Gastroesophageal sphincter (tissue), 4 donors: ENCODE data around the gene CFAP46. TPM values are rescaled to one million over a fixed set of nuclear protein-coding genes. Genes with fewer than 3 reads are reported as not detected.

Experiments
- ATAC-seq: fragments of 150-250 bp; one replicate; pipeline ENCODE4 v1.9.1; 2016; ENCODE audit warnings: mild to moderate bottlenecking, moderate library complexity
- H3K27ac ChIP-seq, 4 donors: fragments of 200-600 bp; sonication (generic) in 3 of 4; 1 replicate in 3 of 4; 2 replicates in 1 of 4; pipeline ENCODE4 v1.5.1; 2016 to 2019
- H3K27me3 ChIP-seq: fragments of 200-600 bp; sonication (generic); one replicate; pipeline ENCODE4 v1.5.1; 2019
- H3K36me3 ChIP-seq, 2 donors: fragments of 200-600 bp; sonication (generic); one replicate each; pipeline ENCODE4 v1.5.1; 2019; ENCODE audit warnings: control low read depth in 1 of 2
- H3K4me1 ChIP-seq, 3 donors: fragments of 200-600 bp; sonication (generic); 1 replicate in 2 of 3; 2 replicates in 1 of 3; pipeline ENCODE4 v1.5.1; 2016 to 2019; ENCODE audit warnings: control low read depth in 2 of 3
- H3K4me3 ChIP-seq, 2 donors: fragments of 200-600 bp; sonication (generic); one replicate each; pipeline ENCODE4 v1.5.1; 2019; ENCODE audit warnings: mild to moderate bottlenecking in 1 of 2, moderate library complexity in 1 of 2
- H3K9me3 ChIP-seq, 3 donors: fragments of 200-600 bp; sonication (generic); one replicate each; pipeline ENCODE4 v1.5.1; 2017 to 2019; ENCODE audit warnings: control low read depth in 2 of 3
- CTCF ChIP-seq, 4 experiments: fragments of 200-600 bp in 2 of 4; fragments of 450-650 bp in 2 of 4; sonication (generic) in 1 of 4; IDR thresholded peaks; one replicate each; pipeline ENCODE4 v1.5.1; 2017 to 2019; ENCODE audit warnings: antibody characterized with exemption in 4 of 4, mild to moderate bottlenecking in 2 of 4, moderate library complexity in 2 of 4
- EP300 ChIP-seq: sonication (generic); formaldehyde crosslinking; IDR thresholded peaks from one replicate; pipeline ENCODE4 v1.6.1; 2017; ENCODE audit warnings: antibody characterized with exemption, mild to moderate bottlenecking
- POLR2A ChIP-seq, 2 donors: fragments of 450-650 bp; IDR thresholded peaks; one replicate each; pipeline ENCODE4 v1.6.1; 2017; ENCODE audit warnings: antibody characterized with exemption in 2 of 2, mild to moderate bottlenecking in 2 of 2, moderate library complexity in 1 of 2
- POLR2AphosphoS5 ChIP-seq: sonication (generic); formaldehyde crosslinking; IDR thresholded peaks from one replicate; pipeline ENCODE4 v1.6.1; 2017; ENCODE audit warnings: antibody characterized with exemption
- WGBS, 2 donors: methylation state at CpG; one replicate each; pipeline ENCODE4 v1.1.5; 2018; ENCODE audit warnings: low coverage in 1 of 2; 5-methylcytosine and 5-hydroxymethylcytosine counted together
- total RNA-seq, 4 donors: library from RNA; depleted of rRNA; stranded (reverse); fragments of >200 nt; gene quantifications; one replicate each; pipeline ENCODE4 v1.1.0, GENCODE V29; 2016

Gene CFAP46
- total RNA-seq, 4 donors from 2014 or later: 0.27 to 2.2 (median 0.30) TPM; not detected in 1

GRCh38 chr10:132975831-132976682, 33.7 kb upstream of the CFAP46 start:
- H3K36me3 ChIP-seq: no peaks in the 10 kb centered on the region
- peaks cover 0 to 3% (median 0%) of the 10 kb centered on the region in 3 donors for H3K4me1 ChIP-seq
- TF ChIP-seq EP300 (no peak), CTCF (IDR thresholded peaks at IDR 0.05) (no peak), POLR2A (IDR thresholded peaks at IDR 0.05) (no peak), POLR2AphosphoS5 (no peak)
- H3K9me3 ChIP-seq: no peaks in the 10 kb centered on the region
- peaks cover 59% of the 10 kb centered on the region for H3K27me3 ChIP-seq
- no peak for ATAC-seq
- no peak overlapping the region for H3K27ac ChIP-seq
- 80 to 93% methylated on average over 12 to 23 of the region's 30 CpGs for WGBS, 2 donors
- no peak overlapping the region for H3K4me3 ChIP-seq

- no peaks in the 10 kb centered on the region for H3K4me1 ChIP-seq
- no peak for TF ChIP-seq POLR2A (IDR thresholded peaks at IDR 0.05)
- ATAC-seq: no peak
- WGBS, 2 donors: 62 to 86% methylated on average over 11 to 13 of the region's 28 CpGs
- H3K4me3 ChIP-seq: no peak overlapping the region
- peaks cover 68% of the 10 kb centered on the region for H3K27me3 ChIP-seq
- H3K27ac ChIP-seq: no peak overlapping the region
- no peaks in the 10 kb centered on the region for H3K36me3 ChIP-seq
- H3K9me3 ChIP-seq: peaks cover 0 to 7% (median 0%) of the 10 kb centered on the region in 3 donors
These were observed 32.8 kb upstream of the CFAP46 start for GRCh38 chr10:132974886-132975830.

- WGBS, 2 donors: 80% methylated on average over 1 of the region's 29 CpGs; no CpG with 5 or more reads in 1 of the 2 donors
- H3K36me3 ChIP-seq: no peaks in the 10 kb centered on the region
- no peak overlapping the region for H3K27ac ChIP-seq
- H3K4me3 ChIP-seq: no peak overlapping the region
- H3K27me3 ChIP-seq: peaks cover 73% of the 10 kb centered on the region
- no peak for TF ChIP-seq CTCF (IDR thresholded peaks at IDR 0.05)
- TF ChIP-seq EP300: no peak
- no peak for TF ChIP-seq POLR2A (IDR thresholded peaks at IDR 0.05)
- no peak for TF ChIP-seq POLR2AphosphoS5
- peaks cover 0 to 15% (median 0%) of the 10 kb centered on the region in 3 donors for H3K9me3 ChIP-seq
- ATAC-seq: no peak
- H3K4me1 ChIP-seq: no peaks in the 10 kb centered on the region
These were observed 32.0 kb upstream of the CFAP46 start for GRCh38 chr10:132974249-132974796.

GRCh38 chr10:132973903-132974241, 31.5 kb upstream of the CFAP46 start:
- Histone ChIP-seq H3K36me3 (no peaks in the 10 kb centered on the region), H3K4me1 (no peaks in the 10 kb centered on the region), H3K27me3 (peaks cover 73% of the 10 kb centered on the region), H3K4me3 (no peak overlapping the region), H3K27ac (no peak overlapping the region), H3K9me3 (peaks cover 0 to 18% (median 0%) of the 10 kb centered on the region in 3 donors)
- 80% methylated on average over 4 of the region's 8 CpGs; no CpG with 5 or more reads in 1 of the 2 donors for WGBS, 2 donors
- ATAC-seq: no peak
- TF ChIP-seq POLR2A (IDR thresholded peaks at IDR 0.05) (no peak), EP300 (no peak), POLR2AphosphoS5 (no peak), CTCF (IDR thresholded peaks at IDR 0.05) (no peak)
